Heart left ventricle (tissue), 16 donors: ENCODE results near the gene DCLK1. TPM values are rescaled to one million over a fixed set of nuclear protein-coding genes. Genes with fewer than 3 reads are reported as not detected.

Experiments
- ATAC-seq, 4 donors: fragments of 200-7000 bp; cut with Tn5 transposase; one replicate each; pipeline ENCODE4 v1.9.1; 2020 to 2022; ENCODE audit warnings: moderate library complexity in 4 of 4, mild to moderate bottlenecking in 3 of 4, moderate number of reproducible peaks in 1 of 4
- DNase-seq, 5 donors: peaks; one replicate each; pipeline ENCODE4 v3.0.0-alpha.2; 2020
- H3K27ac ChIP-seq, 12 donors: fragments of 200-600 bp; sonication (generic) in 4 of 12; one replicate each; pipeline versions ENCODE4 v1.5.0 to v1.8.0; 2016 to 2022; ENCODE audit warnings: mild to moderate bottlenecking in 2 of 12
- H3K27me3 ChIP-seq, 9 donors: fragments of 200-600 bp; sonication (generic) in 2 of 9; one replicate each; pipeline versions ENCODE4 v1.5.1 to v1.8.0; 2016 to 2022; ENCODE audit warnings: mild to moderate bottlenecking in 3 of 9
- H3K36me3 ChIP-seq, 9 donors: fragments of 200-600 bp; sonication (generic) in 2 of 9; one replicate each; pipeline versions ENCODE4 v1.5.0 to v1.8.0; 2018 to 2022; ENCODE audit warnings: mild to moderate bottlenecking in 2 of 9
- H3K4me1 ChIP-seq, 12 donors: fragments of 200-600 bp; sonication (generic) in 4 of 12; one replicate each; pipeline versions ENCODE4 v1.5.0 to v1.8.0; 2016 to 2022; ENCODE audit warnings: mild to moderate bottlenecking in 3 of 12
- H3K4me3 ChIP-seq, 12 donors: fragments of 200-600 bp; sonication (generic) in 4 of 12; one replicate each; pipeline versions ENCODE4 v1.5.0 to v1.8.0; 2017 to 2022; ENCODE audit warnings: mild to moderate bottlenecking in 9 of 12, moderate library complexity in 4 of 12
- H3K9me3 ChIP-seq, 12 donors: fragments of 200-600 bp; sonication (generic) in 4 of 12; one replicate each; pipeline versions ENCODE4 v1.5.0 to v1.8.0; 2016 to 2022; ENCODE audit warnings: mild to moderate bottlenecking in 1 of 12
- CTCF ChIP-seq, 12 donors: fragments of 200-600 bp; sonication (generic) in 4 of 12; IDR thresholded peaks; one replicate each; pipeline versions ENCODE4 v1.5.0 to v1.8.0; 2018 to 2022; ENCODE audit warnings: antibody characterized with exemption in 12 of 12, mild to moderate bottlenecking in 5 of 12
- POLR2A ChIP-seq, 2 donors: fragments of 450-650 bp; IDR thresholded peaks; one replicate each; pipeline ENCODE4 v1.6.1; 2017; ENCODE audit warnings: antibody characterized with exemption in 2 of 2, mild to moderate bottlenecking in 2 of 2, moderate library complexity in 2 of 2
- WGBS, 4 donors: extraction: QIAGEN DNeasy Blood & Tissue Kit in 2 of 4; methylation state at CpG; one replicate each; pipeline versions ENCODE4 v1.1.5 to v1.1.7; 2013 to 2018; 5-methylcytosine and 5-hydroxymethylcytosine counted together
- intact Hi-C, 10 donors: fragments of 100-400 bp; cut with DNase I; formaldehyde crosslinking; loops; one replicate each; pipeline versions ENCODE4 v1.11.1 to v1.14.2; 2022
- polyA plus RNA-seq, 2 donors: library from polyadenylated mRNA; stranded (reverse); fragments of 200-250 nt; gene quantifications; one replicate each; pipeline ENCODE4 v1.2.3, GENCODE V29; 2013
- total RNA-seq, 9 donors: library from RNA; depleted of rRNA in 2 of 9; stranded (reverse); fragments of >200 nt in 2 of 9; fragmentation: NEBNext Ultra II Directional in 3 of 9; extraction: Animal tissue kit (Norgen Biotek cat#: 25700) in 3 of 9; gene quantifications; one replicate each; pipeline versions ENCODE4 v1.1.0 to v1.2.4, GENCODE V29; 2016 to 2023
- donor health status: ischemic (EF 13 %, LVEDD 7.1; RV severe dilation, severe dysfunction).
- donor health status: healthy with polysubstance abuse.
- donor health status: DM: no; HTN: yes; CAD: no.
- donor health status: DM: no; HTN: no; CAD: no.
- donor health status: ischemic (EF 25% LVEDD 6.9; RV normal size, moderate dysfunction).
- donor health status: ischemic (EF 25% LVEDD 5.7; RV mildly dilated, moderate dysfunction).
- donor health status: healthy.
- donor health status: DM: yes; HTN: yes; CAD: no.
- donor health status: ischemic (EF 35%, LVEDD 5.7; RV mildly dilated, moderate dysfunction).
- donor health status: nonischemic (EF 11% LVEDD 7.7; RV severe dilation, severe dysfunction).
- donor health status: DM: yes; HTN: yes; CAD: no.
- donor health status: PGD.
- donor health status: ischemic (EF 29% LVEDD 5.4; RV normal size, mild dysfunction).
- donor health status: nonischemic (EF 23%, LVEDD 6.1; RV moderate dilation, normal function).

The DCLK1 gene
- total and polyA plus RNA-seq, 11 donors = 3.4 to 15.9 (median 11.2) TPM

GRCh38 chr13:35785576-35786303 is 345.4 kb downstream of the DCLK1 start:
- Histone ChIP-seq H3K4me3 (no peak overlapping the region), H3K9me3 (no peaks in the 10 kb centered on the region), H3K4me1 (no peaks in the 10 kb centered on the region), H3K27ac (no peak overlapping the region), H3K36me3 (no peaks in the 10 kb centered on the region), H3K27me3 (no peaks in the 10 kb centered on the region)
- 81 to 87% (median 84%) methylated on average over 12 of the region's 12 CpGs for WGBS, 4 donors
- ATAC-seq (no peak), DNase-seq (no peak)
- intact Hi-C loops = loop anchor here in 8 of 10 donors (5.0 to 10.0 kb wide), 6 partner anchors 53 to 311 kb away; partner anchors contain the start of gene MAB21L1 (in 1 of the 8)
- TF ChIP-seq CTCF (IDR thresholded peaks at IDR 0.05) (no peak), POLR2A (IDR thresholded peaks at IDR 0.05) (no peak)

GRCh38 chr13:35784286-35784951 is 346.8 kb downstream of the DCLK1 start:
- H3K9me3 ChIP-seq = no peaks in the 10 kb centered on the region
- 85 to 90% (median 86%) methylated on average over 10 of the region's 10 CpGs for WGBS, 4 donors
- TF ChIP-seq CTCF (IDR thresholded peaks at IDR 0.05) (no peak), POLR2A (IDR thresholded peaks at IDR 0.05) (no peak)
- H3K36me3 ChIP-seq = no peaks in the 10 kb centered on the region
- no peaks in the 10 kb centered on the region for H3K4me1 ChIP-seq
- intact Hi-C loops = loop anchor here in 3 of 10 donors (10.0 kb wide), 3 partner anchors 140 to 310 kb away; partner anchors contain the start of gene MAB21L1 (in 1 of the 3)
- no peak overlapping the region for H3K4me3 ChIP-seq
- ATAC-seq = no peak
- DNase-seq = no peak
- no peak overlapping the region for H3K27ac ChIP-seq
- H3K27me3 ChIP-seq = no peaks in the 10 kb centered on the region

GRCh38 chr13:35782793-35783192 is 348.4 kb downstream of the DCLK1 start:
- TF ChIP-seq POLR2A (IDR thresholded peaks at IDR 0.05) = no peak
- intact Hi-C loops = loop anchor here in 3 of 10 donors (10.0 kb wide), 3 partner anchors 138 to 308 kb away; partner anchors contain the start of gene MAB21L1 (in 1 of the 3)
- Histone ChIP-seq H3K27me3 (no peaks in the 10 kb centered on the region), H3K9me3 (no peaks in the 10 kb centered on the region), H3K27ac (no peak overlapping the region), H3K4me3 (no peak overlapping the region), H3K4me1 (no peaks in the 10 kb centered on the region), H3K36me3 (no peaks in the 10 kb centered on the region)
- 96 to 99% (median 97%) methylated on average over 2 of the region's 2 CpGs for WGBS, 4 donors
- ATAC-seq (no peak), DNase-seq (no peak)

GRCh38 chr13:35781036-35782000 is 349.9 kb downstream of the DCLK1 start:
- no peaks in the 10 kb centered on the region for H3K36me3 ChIP-seq
- 84 to 90% (median 87%) methylated on average over 7 of the region's 7 CpGs for WGBS, 4 donors
- no peak overlapping the region for H3K4me3 ChIP-seq
- no peaks in the 10 kb centered on the region for H3K27me3 ChIP-seq
- no peaks in the 10 kb centered on the region for H3K4me1 ChIP-seq
- H3K27ac ChIP-seq = no peak overlapping the region
- ATAC-seq (no peak), DNase-seq (no peak)
- H3K9me3 ChIP-seq = no peaks in the 10 kb centered on the region
- intact Hi-C loops = loop anchor here in 3 of 10 donors (10.0 kb wide), 3 partner anchors 137 to 307 kb away; partner anchors contain the start of gene MAB21L1 (in 1 of the 3)
- TF ChIP-seq CTCF (IDR thresholded peaks at IDR 0.05) (no peak), POLR2A (IDR thresholded peaks at IDR 0.05) (no peak)
